Prostate gland (tissue), 2 donors: ENCODE results near the gene TMEM272. TPM values are rescaled to one million over a fixed set of nuclear protein-coding genes. Genes with fewer than 3 reads are reported as not detected.

Experiments
- DNase-seq: peaks from one replicate; pipeline ENCODE4 v3.0.0-alpha.2; 2019; ENCODE audit warnings: low spot score
- H3K27ac ChIP-seq, 2 donors: fragments of 200-600 bp; sonication (generic); 2 replicates each; pipeline ENCODE4 v1.5.1; 2017 to 2019
- H3K27me3 ChIP-seq: fragments of 200-600 bp; sonication (generic); replicated peaks from 2 replicates; pipeline ENCODE4 v1.5.1; 2019; ENCODE audit not compliant: insufficient read depth
- H3K36me3 ChIP-seq, 2 donors: fragments of 200-600 bp; sonication (generic); 1 replicate in 1 of 2; 2 replicates in 1 of 2; pipeline versions ENCODE4 v1.5.1 to v1.8.1; 2017 to 2019
- H3K4me1 ChIP-seq: fragments of 200-600 bp; sonication (generic); replicated peaks from 2 replicates; pipeline ENCODE4 v1.5.1; 2019
- H3K4me3 ChIP-seq, 2 donors: fragments of 200-600 bp; sonication (generic); 2 replicates each; pipeline ENCODE4 v1.5.1; 2017 to 2019
- H3K9me3 ChIP-seq: fragments of 200-600 bp; sonication (generic); 2 replicates; pipeline ENCODE4 v1.5.1; 2017
- CTCF ChIP-seq, 4 experiments: fragments of 200-600 bp in 2 of 4; fragments of 450-650 bp in 2 of 4; sonication (generic) in 2 of 4; IDR thresholded peaks; 1 replicate in 3 of 4; 2 replicates in 1 of 4; pipeline ENCODE4 v1.5.1; 2016 to 2019; ENCODE audit warnings: antibody characterized with exemption in 4 of 4, mild to moderate bottlenecking in 2 of 4, moderate library complexity in 2 of 4
- POLR2A ChIP-seq: fragments of 450-650 bp; IDR thresholded peaks from one replicate; pipeline ENCODE4 v1.6.1; 2016; ENCODE audit warnings: antibody characterized with exemption, mild to moderate bottlenecking
- POLR2AphosphoS5 ChIP-seq: sonication (generic); formaldehyde crosslinking; IDR thresholded peaks from one replicate; pipeline ENCODE4 v1.6.1; 2017; ENCODE audit warnings: antibody characterized with exemption
- WGBS: methylation state at CpG from one replicate; pipeline ENCODE4 v1.1.5; 2018; 5-methylcytosine and 5-hydroxymethylcytosine counted together
- intact Hi-C: fragments of 100-400 bp; cut with DNase I; formaldehyde crosslinking; loops from one replicate; pipeline ENCODE4 v1.14.2; 2022
- total RNA-seq, 2 donors: library from RNA; depleted of rRNA; stranded (reverse); fragments of >200 nt; gene quantifications; one replicate each; pipeline ENCODE4 v1.1.0, GENCODE V29; 2016

The TMEM272 gene
- total RNA-seq, 2 donors from 2014 or later, result 0.28 TPM; not detected in 1

- Histone ChIP-seq H3K27ac (no peak overlapping the region), H3K36me3 (no peaks in the 10 kb centered on the region), H3K4me1 (no peaks in the 10 kb centered on the region), H3K27me3 (no peaks in the 10 kb centered on the region), H3K4me3 (no peak overlapping the region), H3K9me3 (no peaks in the 10 kb centered on the region)
- WGBS, result 84% methylated on average over 8 of the region's 8 CpGs
- TF ChIP-seq POLR2A (no peak), CTCF (IDR thresholded peaks at IDR 0.05) (no peak), POLR2AphosphoS5 (no peak)
- no peak for DNase-seq
- intact Hi-C loops, result loop anchor here (10.0 kb wide), 2 partner anchors 197 to 307 kb away; partner anchors contain the start of genes ALG11, ATP7B and NEK5
These were observed 27.3 kb downstream of the TMEM272 start for GRCh38 chr13:51817717-51818116.

GRCh38 chr13:51816604-51817249 is 28.2 kb downstream of the TMEM272 start:
- Histone ChIP-seq H3K36me3 (no peaks in the 10 kb centered on the region), H3K27ac (no peak overlapping the region), H3K27me3 (no peaks in the 10 kb centered on the region), H3K9me3 (no peaks in the 10 kb centered on the region), H3K4me3 (no peak overlapping the region), H3K4me1 (no peaks in the 10 kb centered on the region)
- DNase-seq, result no peak
- TF ChIP-seq CTCF (IDR thresholded peaks at IDR 0.05) (no peak), POLR2AphosphoS5 (no peak), POLR2A (no peak)
- 74% methylated on average over 19 of the region's 19 CpGs for WGBS
- intact Hi-C loops, result loop anchor here (10.0 kb wide), 2 partner anchors 198 to 308 kb away; partner anchors contain the start of genes ALG11, ATP7B and NEK5

- intact Hi-C loops, result loop anchor here (10.0 kb wide), 2 partner anchors 199 to 309 kb away; partner anchors contain the start of genes ALG11, ATP7B and NEK5
These were observed 29.1 kb downstream of the TMEM272 start for GRCh38 chr13:51815848-51816247.

GRCh38 chr13:51814825-51815650 is 29.9 kb downstream of the TMEM272 start:
- Histone ChIP-seq H3K4me3 (no peak overlapping the region), H3K9me3 (no peaks in the 10 kb centered on the region), H3K27me3 (no peaks in the 10 kb centered on the region), H3K4me1 (no peaks in the 10 kb centered on the region), H3K36me3 (no peaks in the 10 kb centered on the region), H3K27ac (no peak overlapping the region)
- peak; percentile 15 for TF ChIP-seq POLR2AphosphoS5
- peak; percentile 44 to 82 (median 75) for TF ChIP-seq CTCF (IDR thresholded peaks at IDR 0.05)
- no peak for TF ChIP-seq POLR2A
- intact Hi-C loops, result loop anchor here (10.0 kb wide), 2 partner anchors 200 to 310 kb away; partner anchors contain the start of genes ALG11, ATP7B and NEK5
- DNase-seq, result peak; percentile 55
- WGBS, result 22% methylated on average over 13 of the region's 13 CpGs

More at GRCh38 chr13:51815848-51816247, 29.1 kb downstream of the TMEM272 start:
- H3K9me3 ChIP-seq, result no peaks in the 10 kb centered on the region
- no peak overlapping the region for H3K4me3 ChIP-seq
- no peak for TF ChIP-seq POLR2AphosphoS5
- TF ChIP-seq CTCF (IDR thresholded peaks at IDR 0.05), result no peak
- TF ChIP-seq POLR2A, result no peak
- H3K4me1 ChIP-seq, result no peaks in the 10 kb centered on the region
- DNase-seq, result no peak
- WGBS, result 63% methylated on average over 11 of the region's 11 CpGs
- no peaks in the 10 kb centered on the region for H3K36me3 ChIP-seq
- no peak overlapping the region for H3K27ac ChIP-seq
- no peaks in the 10 kb centered on the region for H3K27me3 ChIP-seq
